ENCODE measurements around the gene SLC12A9. TPM values are rescaled to one million over a fixed set of nuclear protein-coding genes. Genes with fewer than 3 reads are reported as not detected.

The SLC12A9 gene
- total and polyA plus RNA-seq, 2 of the 8 experiments (the other 6 are each of a cell fraction or from before 2014, with no cell fraction given): 31.4 to 40.1 TPM

GRCh38 chr7:100892364-100893317 is 40.1 kb downstream of the SLC12A9 start (continued):
- TF ChIP-seq, protein P1, sequence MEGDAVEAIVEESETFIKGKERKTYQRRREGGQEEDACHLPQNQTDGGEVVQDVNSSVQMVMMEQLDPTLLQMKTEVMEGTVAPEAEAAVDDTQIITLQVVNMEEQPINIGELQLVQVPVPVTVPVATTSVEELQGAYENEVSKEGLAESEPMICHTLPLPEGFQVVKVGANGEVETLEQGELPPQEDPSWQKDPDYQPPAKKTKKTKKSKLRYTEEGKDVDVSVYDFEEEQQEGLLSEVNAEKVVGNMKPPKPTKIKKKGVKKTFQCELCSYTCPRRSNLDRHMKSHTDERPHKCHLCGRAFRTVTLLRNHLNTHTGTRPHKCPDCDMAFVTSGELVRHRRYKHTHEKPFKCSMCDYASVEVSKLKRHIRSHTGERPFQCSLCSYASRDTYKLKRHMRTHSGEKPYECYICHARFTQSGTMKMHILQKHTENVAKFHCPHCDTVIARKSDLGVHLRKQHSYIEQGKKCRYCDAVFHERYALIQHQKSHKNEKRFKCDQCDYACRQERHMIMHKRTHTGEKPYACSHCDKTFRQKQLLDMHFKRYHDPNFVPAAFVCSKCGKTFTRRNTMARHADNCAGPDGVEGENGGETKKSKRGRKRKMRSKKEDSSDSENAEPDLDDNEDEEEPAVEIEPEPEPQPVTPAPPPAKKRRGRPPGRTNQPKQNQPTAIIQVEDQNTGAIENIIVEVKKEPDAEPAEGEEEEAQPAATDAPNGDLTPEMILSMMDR (IDR thresholded peaks at IDR 0.05; ENCODE audit: control extremely low read depth in 1 of 3, insufficient read depth in 1 of 3, low read depth in 1 of 3, low read length in 3 of 3): no peak
